Measurements from ENCODE around the gene IPCEF1. TPM values are rescaled to one million over a fixed set of nuclear protein-coding genes. Genes with fewer than 3 reads are reported as not detected.

Gene IPCEF1
- total RNA-seq, 4 donors from 2014 or later = 3.1 to 9.7 (median 3.4) TPM

DNA sequence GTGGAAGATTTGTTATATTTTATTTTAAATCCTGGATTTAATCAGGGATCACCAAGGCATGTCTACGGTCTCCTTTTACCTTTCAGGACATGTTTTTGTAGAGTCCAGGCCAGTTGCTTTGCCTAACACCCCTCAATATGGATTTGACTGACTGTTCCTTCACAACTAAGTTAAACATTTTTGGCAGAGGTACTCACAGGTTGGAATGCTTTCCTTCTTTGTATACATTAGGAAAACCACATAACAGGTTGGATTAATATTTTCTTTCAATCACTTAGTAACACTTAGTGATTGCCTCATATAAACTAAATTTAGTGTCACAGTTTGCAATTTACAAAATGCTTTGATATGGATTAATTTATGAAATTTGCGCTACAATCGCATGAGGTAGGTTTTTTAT lies 64.5 kb downstream of the IPCEF1 start:
- DNase-seq = no peak
- Histone ChIP-seq H3K36me3 (no peaks in the 10 kb centered on the region), H3K9me3 (no peaks in the 10 kb centered on the region), H3K4me1 (no peaks in the 10 kb centered on the region), H3K27me3 (no peaks in the 10 kb centered on the region), H3K27ac (no peak overlapping the region), H3K4me3 (no peak overlapping the region)
- intact Hi-C loops (cut with DNase I; ENCODE audit: low total_unique reads) = no loop called here
- TF ChIP-seq POLR2A (IDR thresholded peaks at IDR 0.05) = no peak
- TF ChIP-seq, protein P1, sequence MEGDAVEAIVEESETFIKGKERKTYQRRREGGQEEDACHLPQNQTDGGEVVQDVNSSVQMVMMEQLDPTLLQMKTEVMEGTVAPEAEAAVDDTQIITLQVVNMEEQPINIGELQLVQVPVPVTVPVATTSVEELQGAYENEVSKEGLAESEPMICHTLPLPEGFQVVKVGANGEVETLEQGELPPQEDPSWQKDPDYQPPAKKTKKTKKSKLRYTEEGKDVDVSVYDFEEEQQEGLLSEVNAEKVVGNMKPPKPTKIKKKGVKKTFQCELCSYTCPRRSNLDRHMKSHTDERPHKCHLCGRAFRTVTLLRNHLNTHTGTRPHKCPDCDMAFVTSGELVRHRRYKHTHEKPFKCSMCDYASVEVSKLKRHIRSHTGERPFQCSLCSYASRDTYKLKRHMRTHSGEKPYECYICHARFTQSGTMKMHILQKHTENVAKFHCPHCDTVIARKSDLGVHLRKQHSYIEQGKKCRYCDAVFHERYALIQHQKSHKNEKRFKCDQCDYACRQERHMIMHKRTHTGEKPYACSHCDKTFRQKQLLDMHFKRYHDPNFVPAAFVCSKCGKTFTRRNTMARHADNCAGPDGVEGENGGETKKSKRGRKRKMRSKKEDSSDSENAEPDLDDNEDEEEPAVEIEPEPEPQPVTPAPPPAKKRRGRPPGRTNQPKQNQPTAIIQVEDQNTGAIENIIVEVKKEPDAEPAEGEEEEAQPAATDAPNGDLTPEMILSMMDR (IDR thresholded peaks at IDR 0.05) = no peak

DNA sequence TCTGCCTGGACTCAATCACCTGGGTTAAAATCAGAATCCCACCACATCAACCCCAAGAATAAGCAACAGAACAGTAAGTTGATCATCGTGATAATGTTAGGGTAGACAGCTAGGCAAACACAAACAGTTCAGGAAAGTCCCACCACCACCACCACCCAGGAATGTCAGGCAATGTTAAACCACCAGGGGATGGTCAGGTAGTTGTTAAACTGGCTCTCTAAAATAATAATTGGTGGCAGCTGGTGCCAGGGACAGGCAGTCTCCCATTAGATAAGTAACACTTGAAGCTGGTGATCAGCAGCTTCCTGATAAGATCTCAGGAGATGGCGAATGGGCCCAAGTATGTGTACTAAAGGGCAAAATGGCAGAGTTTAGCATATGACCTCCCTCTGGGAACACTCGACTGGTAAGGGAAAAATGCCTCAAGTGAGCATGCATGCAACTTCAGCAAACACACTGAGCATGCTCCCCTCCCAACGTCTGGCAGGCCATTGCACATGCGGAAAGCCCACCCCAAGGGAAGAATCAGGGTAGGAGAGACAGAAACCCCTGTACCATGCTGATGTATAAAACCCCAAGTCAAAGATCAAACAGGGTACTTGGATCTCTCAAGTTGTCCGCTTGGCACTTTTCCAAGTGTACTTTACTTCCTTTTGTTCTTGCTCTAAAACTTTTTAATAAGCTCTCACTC lies 66.6 kb downstream of the IPCEF1 start:
- Histone ChIP-seq H3K4me3 (no peak overlapping the region), H3K9me3 (no peaks in the 10 kb centered on the region), H3K4me1 (peaks cover 0 to 6% of the 10 kb centered on the region in 2 donors), H3K27ac (no peak overlapping the region), H3K36me3 (no peaks in the 10 kb centered on the region), H3K27me3 (no peaks in the 10 kb centered on the region)
- DNase-seq = no peak
- TF ChIP-seq, protein P1 (IDR thresholded peaks at IDR 0.05) = no peak
- TF ChIP-seq POLR2A (IDR thresholded peaks at IDR 0.05) = no peak
- intact Hi-C loops (cut with DNase I; ENCODE audit: low total_unique reads) = no loop called here

DNA sequence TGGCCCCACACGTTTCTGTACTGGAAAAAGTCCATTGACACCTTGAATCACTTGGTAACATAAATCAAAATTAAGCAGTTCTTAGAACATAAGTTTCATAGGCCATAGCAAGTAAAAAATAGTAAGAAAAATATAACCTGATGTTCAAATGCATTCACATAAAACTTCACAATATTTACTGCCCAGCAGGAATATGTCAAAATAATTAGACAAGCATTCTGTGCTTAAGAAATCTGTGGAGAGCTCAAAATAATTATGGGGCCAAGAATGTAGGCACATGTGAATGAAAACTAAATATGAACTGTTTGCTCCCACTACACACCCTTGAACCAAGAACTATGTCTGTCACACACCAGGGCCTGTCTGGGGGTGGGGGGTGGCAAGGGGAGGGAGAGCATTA lies 70.8 kb downstream of the IPCEF1 start:
- intact Hi-C loops (cut with DNase I; ENCODE audit: low total_unique reads) = no loop called here
- peak overlapping the region in 1 of 2 donors; percentile 50 for H3K27ac ChIP-seq

DNA sequence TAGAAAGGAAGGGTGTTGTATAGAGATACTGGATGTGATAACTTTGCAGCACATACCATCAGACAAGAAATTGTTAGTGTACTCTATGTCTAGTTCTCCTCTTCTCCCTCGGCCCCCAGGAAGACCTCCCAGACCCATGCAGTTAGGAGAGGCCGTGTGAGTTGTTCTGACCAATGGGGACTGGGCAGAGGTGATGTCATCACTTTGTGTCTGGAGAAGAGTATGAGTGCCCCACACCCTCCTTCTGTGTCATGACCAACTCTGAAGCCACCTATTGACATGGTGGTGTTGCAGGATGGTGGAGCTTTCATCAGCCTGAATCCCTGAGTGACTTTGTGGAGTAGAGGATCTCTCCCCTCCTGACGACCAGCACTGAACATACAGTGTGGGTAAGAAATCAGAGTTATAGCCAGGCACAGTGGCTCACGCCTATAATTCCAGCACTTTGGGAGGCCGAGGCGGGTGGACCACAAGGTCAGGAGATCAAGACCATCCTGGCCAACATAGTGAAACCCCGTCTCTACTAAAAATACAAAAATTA lies 72.2 kb downstream of the IPCEF1 start:
- Histone ChIP-seq H3K4me3 (no peak overlapping the region), H3K9me3 (no peaks in the 10 kb centered on the region), H3K36me3 (no peaks in the 10 kb centered on the region), H3K27me3 (no peaks in the 10 kb centered on the region), H3K27ac (peak overlapping the region in 1 of 2 donors; percentile 23), H3K4me1 (peaks cover 0 to 8% of the 10 kb centered on the region in 2 donors)
- DNase-seq = no peak
- TF ChIP-seq, protein P1 (IDR thresholded peaks at IDR 0.05) = no peak
- TF ChIP-seq POLR2A (IDR thresholded peaks at IDR 0.05) = no peak
- intact Hi-C loops (cut with DNase I; ENCODE audit: low total_unique reads) = no loop called here

More for the DNA sequence above, 70.8 kb downstream of the IPCEF1 start:
- DNase-seq = no peak
- Histone ChIP-seq H3K4me1 (peaks cover 0 to 8% of the 10 kb centered on the region in 2 donors), H3K9me3 (no peaks in the 10 kb centered on the region), H3K4me3 (no peak overlapping the region), H3K27me3 (no peaks in the 10 kb centered on the region), H3K36me3 (no peaks in the 10 kb centered on the region)
- no peak for TF ChIP-seq POLR2A (IDR thresholded peaks at IDR 0.05)
- TF ChIP-seq, protein P1 (IDR thresholded peaks at IDR 0.05) = no peak

DNA sequence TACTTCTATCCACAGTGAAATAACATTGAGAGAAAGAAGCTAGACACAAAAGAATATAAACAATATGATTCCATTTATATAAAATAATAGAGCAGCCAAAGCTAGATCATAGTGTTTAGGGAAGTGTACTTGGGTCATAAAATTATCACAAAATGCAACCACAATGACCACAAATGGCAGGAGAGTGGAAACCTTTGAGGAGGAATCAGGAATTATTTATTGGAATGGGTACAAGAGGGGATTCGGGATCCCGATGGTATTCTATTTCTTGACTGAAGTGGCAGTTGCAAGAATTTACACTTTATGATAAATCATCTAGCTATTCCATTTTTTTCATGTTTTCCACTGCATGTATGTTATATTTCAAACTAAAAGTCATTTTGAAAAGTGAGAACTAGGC lies 76.1 kb downstream of the IPCEF1 start:
- Histone ChIP-seq H3K4me3 (no peak overlapping the region), H3K27ac (no peak overlapping the region), H3K4me1 (peaks cover 0 to 8% of the 10 kb centered on the region in 2 donors), H3K27me3 (no peaks in the 10 kb centered on the region), H3K9me3 (no peaks in the 10 kb centered on the region), H3K36me3 (no peaks in the 10 kb centered on the region)
- intact Hi-C loops (cut with DNase I; ENCODE audit: low total_unique reads) = no loop called here
- TF ChIP-seq, protein P1 (IDR thresholded peaks at IDR 0.05) = no peak
- TF ChIP-seq POLR2A (IDR thresholded peaks at IDR 0.05) = no peak
- DNase-seq = no peak
